Measurements from ENCODE around the gene OPN4.

The OPN4 gene

DNA sequence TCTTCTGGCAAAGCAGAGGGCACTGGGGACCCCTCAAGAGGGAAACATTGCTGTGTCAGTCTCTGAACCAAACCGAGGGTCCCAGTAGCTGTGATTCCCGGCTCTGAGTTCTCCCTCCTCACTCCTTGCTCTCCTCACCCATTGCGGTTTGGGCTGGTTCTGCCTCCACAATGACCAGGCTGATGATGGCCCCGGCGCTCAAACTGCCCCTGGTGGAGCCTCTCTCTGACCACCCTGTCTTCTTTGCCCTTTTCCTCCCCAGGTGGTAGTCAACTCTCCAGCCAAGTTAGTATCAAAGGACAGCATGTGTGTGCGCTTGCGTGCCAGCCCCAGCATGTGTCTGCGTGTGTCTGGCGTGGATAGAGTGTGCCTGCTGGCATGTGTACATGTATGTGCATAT, 31.1 kb downstream of the OPN4 start:
- no peak for DNase-seq (ENCODE audit: low read depth, low spot score)
- H3K4me3 ChIP-seq (ENCODE audit: low read depth, low read length), result no peak overlapping the region
- in situ Hi-C loops (cut with HindIII; ENCODE audit: low sequenced_read_pairs), result no loop called here
- TF ChIP-seq, protein P1, sequence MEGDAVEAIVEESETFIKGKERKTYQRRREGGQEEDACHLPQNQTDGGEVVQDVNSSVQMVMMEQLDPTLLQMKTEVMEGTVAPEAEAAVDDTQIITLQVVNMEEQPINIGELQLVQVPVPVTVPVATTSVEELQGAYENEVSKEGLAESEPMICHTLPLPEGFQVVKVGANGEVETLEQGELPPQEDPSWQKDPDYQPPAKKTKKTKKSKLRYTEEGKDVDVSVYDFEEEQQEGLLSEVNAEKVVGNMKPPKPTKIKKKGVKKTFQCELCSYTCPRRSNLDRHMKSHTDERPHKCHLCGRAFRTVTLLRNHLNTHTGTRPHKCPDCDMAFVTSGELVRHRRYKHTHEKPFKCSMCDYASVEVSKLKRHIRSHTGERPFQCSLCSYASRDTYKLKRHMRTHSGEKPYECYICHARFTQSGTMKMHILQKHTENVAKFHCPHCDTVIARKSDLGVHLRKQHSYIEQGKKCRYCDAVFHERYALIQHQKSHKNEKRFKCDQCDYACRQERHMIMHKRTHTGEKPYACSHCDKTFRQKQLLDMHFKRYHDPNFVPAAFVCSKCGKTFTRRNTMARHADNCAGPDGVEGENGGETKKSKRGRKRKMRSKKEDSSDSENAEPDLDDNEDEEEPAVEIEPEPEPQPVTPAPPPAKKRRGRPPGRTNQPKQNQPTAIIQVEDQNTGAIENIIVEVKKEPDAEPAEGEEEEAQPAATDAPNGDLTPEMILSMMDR (IDR thresholded peaks at IDR 0.05; ENCODE audit: low read depth, low read length), result no peak

DNA sequence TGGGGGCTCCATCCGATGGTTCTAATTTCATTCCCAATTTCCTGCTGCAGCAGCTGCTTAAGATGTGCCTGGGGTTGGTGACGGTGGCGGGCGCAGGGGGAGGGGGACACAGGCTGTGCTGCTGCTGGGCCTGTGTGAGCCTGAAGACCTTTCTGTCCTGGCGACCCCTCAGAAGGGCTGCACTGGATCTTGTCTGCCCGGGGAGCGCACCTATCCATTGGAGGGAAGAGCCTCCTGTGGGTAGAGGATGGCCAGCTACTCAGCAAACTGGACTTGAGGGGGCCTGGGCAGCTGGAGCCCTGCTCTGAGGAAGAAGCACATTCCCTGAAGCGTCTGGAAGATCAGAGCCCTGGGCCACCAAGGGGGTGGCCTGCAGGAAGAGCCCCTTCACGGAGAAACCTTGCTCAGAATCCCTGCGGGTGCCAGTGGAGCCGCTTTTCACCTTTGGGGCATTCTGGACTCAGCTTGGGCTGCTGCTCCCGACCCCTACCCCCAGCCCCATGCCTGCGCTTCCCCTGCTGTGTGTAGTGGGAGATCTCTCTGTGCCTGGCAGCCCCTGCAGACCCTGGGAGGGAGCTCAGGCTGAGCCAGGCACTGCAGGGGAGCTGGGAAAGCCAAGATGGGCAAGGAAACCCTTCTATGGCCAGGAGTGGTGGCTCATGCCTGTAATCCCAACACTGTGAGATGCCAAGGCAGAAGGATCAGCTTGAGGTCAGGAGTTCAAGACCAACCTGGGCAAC, 31.7 kb downstream of the OPN4 start:
- TF ChIP-seq, protein P1 (IDR thresholded peaks at IDR 0.05; ENCODE audit: low read depth, low read length), result no peak
- no peak for DNase-seq (ENCODE audit: low read depth, low spot score)
- no peak overlapping the region for H3K4me3 ChIP-seq (ENCODE audit: low read depth, low read length)
- in situ Hi-C loops (cut with HindIII; ENCODE audit: low sequenced_read_pairs), result no loop called here

- H3K4me3 ChIP-seq (ENCODE audit: low read depth, low read length), result no peak overlapping the region
- DNase-seq (ENCODE audit: low read depth, low spot score), result no peak
- TF ChIP-seq, protein P1 (IDR thresholded peaks at IDR 0.05; ENCODE audit: low read depth, low read length), result no peak
- in situ Hi-C loops (cut with HindIII; ENCODE audit: low sequenced_read_pairs), result no loop called here
Measured at GRCh38 chr10:86686972-86687371, 32.6 kb downstream of the OPN4 start.

DNA sequence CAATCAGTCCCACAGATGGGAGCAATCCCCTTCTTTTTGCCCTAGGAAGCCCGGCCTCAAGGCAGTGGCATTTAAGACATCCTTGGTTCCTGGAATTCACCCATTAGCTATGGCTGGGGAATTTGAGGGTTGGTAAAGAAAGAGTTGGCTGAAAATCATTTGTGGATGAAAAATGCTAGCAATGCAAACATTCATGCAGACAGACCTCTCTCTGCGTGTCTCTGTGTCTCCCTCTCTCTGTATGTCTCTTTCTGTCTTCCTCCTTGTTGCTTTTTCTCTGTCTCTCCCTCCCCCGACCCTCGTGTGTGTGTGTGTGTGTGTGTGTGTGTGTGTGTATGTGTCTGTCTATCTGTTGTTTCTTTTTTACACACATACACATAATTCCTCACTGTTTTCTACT, 33.4 kb downstream of the OPN4 start:
- DNase-seq (ENCODE audit: low read depth, low spot score), result peak; percentile 68
- H3K4me3 ChIP-seq (ENCODE audit: low read depth, low read length), result no peak overlapping the region
- in situ Hi-C loops (cut with HindIII; ENCODE audit: low sequenced_read_pairs), result no loop called here
- TF ChIP-seq, protein P1 (IDR thresholded peaks at IDR 0.05; ENCODE audit: low read depth, low read length), result no peak

GRCh38 chr10:86688398-86688921, 34.1 kb downstream of the OPN4 start:
- peak; percentile 74 for DNase-seq (ENCODE audit: low read depth, low spot score)
- TF ChIP-seq, protein P1 (IDR thresholded peaks at IDR 0.05; ENCODE audit: low read depth, low read length), result peak; percentile 88
- H3K4me3 ChIP-seq (ENCODE audit: low read depth, low read length), result no peak overlapping the region
- in situ Hi-C loops (cut with HindIII; ENCODE audit: low sequenced_read_pairs), result no loop called here

DNA sequence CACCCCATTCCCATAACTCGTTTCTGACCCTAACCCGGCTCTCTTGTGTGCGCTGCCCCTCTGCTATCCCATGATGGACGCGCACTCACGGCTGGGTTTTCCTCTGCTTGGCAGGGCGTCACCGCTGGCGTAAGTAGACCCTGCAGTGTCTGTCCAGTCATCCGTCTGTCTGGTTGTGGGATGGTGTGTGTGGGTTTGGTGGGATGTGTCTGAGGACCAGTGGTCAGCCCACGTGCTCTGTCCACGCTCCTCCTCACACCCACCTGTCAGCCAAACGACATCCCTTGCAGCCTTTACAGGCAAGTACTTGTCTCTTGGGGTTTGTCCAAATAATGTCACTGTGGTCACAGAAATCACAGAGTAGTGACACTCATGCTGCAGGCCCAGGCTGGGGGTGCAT, 34.8 kb downstream of the OPN4 start:
- in situ Hi-C loops (cut with HindIII; ENCODE audit: low sequenced_read_pairs), result no loop called here
- H3K4me3 ChIP-seq (ENCODE audit: low read depth, low read length), result no peak overlapping the region

More for the DNA sequence above, 34.8 kb downstream of the OPN4 start:
- TF ChIP-seq, protein P1 (IDR thresholded peaks at IDR 0.05; ENCODE audit: low read depth, low read length), result no peak
- DNase-seq (ENCODE audit: low read depth, low spot score), result no peak
